Raji (cell line): ENCODE results near the gene ATRN.

Experiments
- POLR2A ChIP-seq: IDR thresholded peaks from 2 replicates; pipeline ENCODE4 v1.6.1; 2011; ENCODE audit warnings: low read depth, low read length, control low read depth; ENCODE audit not compliant: insufficient read depth

The ATRN gene

GRCh38 chr20:3545401-3545925, 74.6 kb downstream of the ATRN start:
- no peak for TF ChIP-seq POLR2A

GRCh38 chr20:3547906-3548305, 77.1 kb downstream of the ATRN start:
- TF ChIP-seq POLR2A, result no peak

DNA sequence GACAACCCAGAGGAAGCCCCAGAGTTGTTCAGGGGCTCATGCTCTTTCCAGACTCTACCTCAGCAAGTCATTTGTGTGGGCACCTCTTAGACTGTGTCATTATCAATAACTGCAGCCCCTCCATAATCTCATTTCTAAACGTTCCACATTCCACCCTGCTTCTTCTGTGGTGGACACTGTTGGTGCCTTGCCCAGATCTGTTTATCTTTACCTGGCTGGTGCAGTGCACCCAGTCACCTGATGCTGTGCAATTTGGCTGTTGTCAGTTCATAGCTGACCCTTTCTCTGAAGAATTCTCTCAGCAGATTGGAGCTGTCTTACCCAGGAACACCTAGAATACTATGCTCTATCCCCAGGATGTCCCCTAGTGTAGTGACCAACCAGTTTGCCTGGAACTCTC, 80.0 kb downstream of the ATRN start:
- TF ChIP-seq POLR2A, result no peak

- TF ChIP-seq POLR2A, result no peak
These were observed 81.0 kb downstream of the ATRN start for GRCh38 chr20:3551681-3552434.

DNA sequence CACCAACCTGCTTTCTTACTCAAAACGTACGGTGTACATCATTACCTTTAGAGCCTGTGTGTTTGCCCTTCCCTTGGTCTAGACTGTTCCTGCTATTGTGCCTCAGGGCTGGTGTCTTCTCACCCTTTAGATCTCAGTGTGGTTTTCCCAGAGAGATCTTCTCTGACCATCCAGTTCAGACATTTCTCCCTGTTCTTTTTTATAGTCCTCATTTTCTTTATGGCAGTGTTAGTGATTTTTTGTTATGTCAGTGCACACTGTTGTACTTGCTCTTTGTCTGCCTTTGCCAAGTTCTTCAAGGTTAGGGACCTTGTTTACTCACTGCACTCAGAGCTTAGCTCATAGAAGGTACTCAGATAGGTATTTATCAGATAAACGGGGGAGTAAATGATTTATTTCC, 82.8 kb downstream of the ATRN start:
- no peak for TF ChIP-seq POLR2A

- no peak for TF ChIP-seq POLR2A
These were observed 86.5 kb downstream of the ATRN start for GRCh38 chr20:3557237-3557785.

DNA sequence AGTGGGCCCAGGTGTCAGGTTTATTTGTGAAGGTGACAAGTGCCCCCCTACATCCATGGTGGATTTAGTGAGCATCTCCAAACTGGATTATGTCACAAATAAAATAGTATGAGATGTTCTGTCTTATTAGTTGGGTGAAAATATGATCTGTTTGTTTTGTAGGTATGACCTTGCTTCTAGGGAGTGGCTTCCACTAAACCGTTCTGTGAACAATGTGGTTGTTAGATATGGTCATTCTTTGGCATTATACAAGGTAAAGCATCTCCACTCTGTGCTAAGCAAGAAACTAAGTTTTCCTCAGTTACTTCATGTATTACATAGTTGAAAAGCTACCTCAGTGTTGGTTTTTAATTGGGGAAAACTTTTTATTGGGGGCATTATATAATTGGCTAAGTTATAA, 88.4 kb downstream of the ATRN start:
- no peak for TF ChIP-seq POLR2A

DNA sequence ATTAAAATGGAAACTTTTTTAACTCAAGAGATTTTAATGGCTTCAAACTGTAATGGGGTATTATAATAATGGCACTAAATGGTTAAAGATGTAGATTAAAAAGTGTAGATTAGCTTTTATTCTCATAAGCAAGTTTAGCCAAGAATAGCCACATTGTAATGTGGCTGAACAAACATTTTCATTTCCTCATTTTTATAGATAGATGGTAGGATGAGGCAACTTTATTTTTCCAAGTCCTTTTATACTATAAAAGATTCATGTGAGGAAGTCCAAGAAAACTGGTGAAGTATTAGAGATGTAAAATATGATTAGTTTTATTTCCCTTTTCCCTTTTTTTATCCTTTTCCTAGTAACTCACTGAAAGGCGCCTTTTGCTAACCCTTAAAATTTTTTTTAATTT, 88.8 kb downstream of the ATRN start:
- TF ChIP-seq POLR2A, result no peak

DNA sequence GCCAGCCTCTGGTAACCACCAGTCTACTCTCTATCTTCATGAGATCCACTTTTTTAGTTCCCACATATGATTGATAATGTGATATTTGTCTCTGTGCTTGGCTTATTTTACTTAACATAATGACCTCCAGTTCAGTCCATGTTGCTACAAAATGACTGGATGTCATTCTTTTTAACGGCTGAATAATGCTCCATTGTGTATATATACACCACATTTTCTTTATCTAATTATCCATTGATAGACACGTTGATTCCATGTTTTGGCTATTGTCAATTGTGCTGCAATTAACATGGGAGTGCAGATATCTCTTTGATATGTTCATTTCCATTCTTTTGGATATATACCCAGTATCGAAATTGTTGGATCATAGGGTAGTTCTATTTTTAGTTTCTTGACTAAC, 89.3 kb downstream of the ATRN start:
- no peak for TF ChIP-seq POLR2A

DNA sequence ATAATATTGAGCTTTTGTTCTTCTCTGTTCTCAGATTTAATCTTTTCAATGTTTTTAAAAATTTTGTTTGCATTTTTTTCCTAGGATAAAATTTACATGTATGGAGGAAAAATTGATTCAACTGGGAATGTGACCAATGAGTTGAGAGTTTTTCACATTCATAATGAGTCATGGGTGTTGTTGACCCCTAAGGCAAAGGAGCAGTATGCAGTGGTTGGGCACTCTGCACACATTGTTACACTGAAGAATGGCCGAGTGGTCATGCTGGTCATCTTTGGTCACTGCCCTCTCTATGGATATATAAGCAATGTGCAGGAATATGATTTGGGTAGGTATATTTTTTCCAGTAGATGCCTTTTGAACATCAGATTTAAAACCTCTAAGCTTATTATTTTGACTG, 89.8 kb downstream of the ATRN start:
- TF ChIP-seq POLR2A, result no peak

- TF ChIP-seq POLR2A, result no peak
These were observed 92.3 kb downstream of the ATRN start for GRCh38 chr20:3563133-3563532.

DNA sequence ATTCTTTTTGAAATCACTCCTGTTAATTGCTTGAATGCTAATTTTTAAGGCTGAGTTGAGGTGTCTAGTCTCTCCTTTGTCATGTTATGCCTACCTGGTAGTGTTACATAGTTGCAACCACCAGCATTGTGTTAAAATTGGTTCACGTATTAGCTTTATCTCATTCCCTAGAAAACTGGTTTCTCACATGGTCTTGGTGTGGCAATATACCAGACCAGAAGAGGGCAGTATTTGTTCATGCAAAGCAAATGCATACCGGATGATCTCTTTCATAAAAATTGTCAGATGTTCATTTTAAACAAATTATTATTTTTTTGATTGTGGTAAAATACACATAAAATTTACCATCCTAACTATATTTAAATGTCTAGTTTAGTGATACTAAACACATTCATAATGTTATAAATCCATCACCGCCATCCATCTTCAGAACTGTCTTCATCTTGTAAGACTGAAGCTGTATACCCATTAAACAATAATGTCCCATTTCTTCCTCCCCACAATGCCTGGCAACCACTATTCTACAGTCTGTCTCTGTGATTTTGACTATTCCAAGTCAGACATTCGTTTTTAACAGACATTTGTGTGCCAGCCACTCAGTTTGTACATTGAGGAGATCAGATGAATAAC, 92.8 kb downstream of the ATRN start:
- TF ChIP-seq POLR2A, result no peak

- TF ChIP-seq POLR2A, result no peak
These were observed 95.0 kb downstream of the ATRN start for GRCh38 chr20:3565851-3566250.

DNA sequence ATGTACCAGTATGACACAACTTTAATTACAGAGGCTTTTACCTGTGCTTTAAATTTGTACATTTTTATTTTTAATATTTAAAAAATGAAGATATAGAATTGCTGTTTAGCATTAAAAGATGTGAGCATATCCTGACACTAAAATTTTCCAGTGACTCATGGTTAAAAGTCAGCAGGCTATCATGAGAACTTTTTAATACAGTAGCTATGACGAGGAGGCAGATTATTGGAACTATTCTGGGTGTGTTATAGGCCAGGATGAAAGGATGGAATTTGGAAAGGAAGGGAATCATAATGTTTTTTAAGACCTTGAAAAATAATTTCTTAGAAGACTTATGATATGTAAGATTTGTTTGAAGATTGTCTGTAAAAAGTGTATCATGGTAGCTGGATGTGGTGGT, 101.3 kb downstream of the ATRN start:
- TF ChIP-seq POLR2A, result no peak

DNA sequence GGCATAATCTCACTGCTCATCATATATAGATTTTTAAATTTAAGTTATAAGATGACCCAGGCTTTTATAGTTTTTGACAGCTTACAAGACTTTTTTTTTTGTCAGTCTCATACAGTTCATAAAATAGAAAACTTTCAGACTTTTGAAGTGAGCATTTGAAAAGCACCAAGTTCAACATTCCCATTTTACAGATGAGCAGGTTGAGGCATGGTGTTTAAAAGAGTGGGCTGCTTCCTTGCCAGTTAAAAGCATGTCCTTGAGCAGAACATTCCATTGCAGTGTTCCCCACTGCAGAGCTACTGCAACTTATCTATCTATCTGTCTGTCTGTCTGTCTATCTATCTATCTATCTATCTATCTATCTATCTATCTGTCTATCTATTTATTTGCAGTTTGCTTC, 105.5 kb downstream of the ATRN start:
- no peak for TF ChIP-seq POLR2A

DNA sequence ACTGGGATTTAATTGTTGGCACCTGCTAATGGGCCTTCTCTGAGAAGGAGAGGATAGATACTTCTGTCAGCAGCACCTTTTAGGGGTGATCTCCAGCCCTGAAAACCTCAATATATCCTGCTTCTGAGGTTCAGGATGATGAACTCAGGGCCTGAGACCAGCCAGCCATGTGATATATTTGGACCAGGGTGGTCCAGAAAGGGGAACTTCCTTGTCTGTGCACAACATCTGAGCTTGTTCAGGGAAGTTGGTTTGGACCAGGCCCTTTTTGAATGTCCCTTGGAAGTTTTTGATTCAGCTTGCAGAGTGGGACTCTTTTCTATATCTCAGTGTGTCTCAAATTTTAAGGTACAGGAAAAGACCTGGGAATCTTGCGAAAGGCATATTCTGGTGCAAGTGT, 106.5 kb downstream of the ATRN start:
- TF ChIP-seq POLR2A, result no peak
